WTC11 (cell line): ENCODE results near the gene GRIN2A. TPM values are rescaled to one million over a fixed set of nuclear protein-coding genes. Genes with fewer than 3 reads are reported as not detected.

ENCODE experiments used
- ATAC-seq: fragments of 200-7000 bp; cut with Tn5 transposase; 2 replicates; pipeline ENCODE4 v1.10.0; 2021; ENCODE audit warnings: mild to moderate bottlenecking, moderate library complexity
- CTCF ChIA-PET: fragments of 300-600 bp; sonication (Branson Sonifier 250); formaldehyde crosslinking; loops from one replicate; lab custom pipeline; 2021; ENCODE audit warnings: antibody characterized with exemption; lab: Charles Lee
- POLR2A ChIA-PET: fragments of 350-600 bp; sonication (Branson Sonifier 250); formaldehyde crosslinking; loops from one replicate; lab custom pipeline; 2021; ENCODE audit warnings: antibody characterized with exemption; lab: Charles Lee
- DNase-seq: peaks from one replicate; pipeline ENCODE4 v3.0.0; 2021; ENCODE audit warnings: low spot score
- H3K27ac Mint-ChIP-seq: 2 replicates; pipeline ENCODE4 v1.8.0; 2021; ENCODE audit warnings: mixed read lengths
- H3K27me3 Mint-ChIP-seq: 2 replicates; pipeline ENCODE4 v1.8.0; 2021; ENCODE audit warnings: low read depth, mild to moderate bottlenecking, moderate library complexity, mixed read lengths
- H3K36me3 Mint-ChIP-seq: 2 replicates; pipeline ENCODE4 v1.8.0; 2021; ENCODE audit warnings: mixed read lengths
- H3K4me1 Mint-ChIP-seq: 2 replicates; pipeline ENCODE4 v1.8.0; 2022; ENCODE audit warnings: mixed read lengths
- H3K4me3 Mint-ChIP-seq: 2 replicates; pipeline ENCODE4 v1.8.0; 2021; ENCODE audit warnings: mild to moderate bottlenecking, moderate library complexity, mixed read lengths
- H3K9me3 Mint-ChIP-seq: 2 replicates; pipeline ENCODE4 v1.8.0; 2021; ENCODE audit warnings: mixed read lengths
- CREB1 ChIP-seq: sonication (generic); formaldehyde crosslinking; IDR thresholded peaks from 2 replicates; pipeline ENCODE4 v1.8.0; 2023; ENCODE audit warnings: mild to moderate bottlenecking, missing genetic modification reagents
- CTCF ChIP-seq: fragments of 200-600 bp; IDR thresholded peaks from 2 replicates; pipeline ENCODE4 v1.8.0; 2022; ENCODE audit warnings: antibody characterized with exemption
- ESRRA ChIP-seq: sonication (generic); formaldehyde crosslinking; IDR thresholded peaks from 2 replicates; pipeline ENCODE4 v1.8.1; 2022; ENCODE audit warnings: mild to moderate bottlenecking, missing genetic modification reagents, borderline replicate concordance
- GRHL2 ChIP-seq: fragments of 250-450 bp; sonication (Bioruptor Pico); IDR thresholded peaks from 2 replicates; pipeline ENCODE4 v1.8.0; 2022; ENCODE audit warnings: mild to moderate bottlenecking, moderate library complexity; ENCODE audit not compliant: insufficient replicate concordance, severe bottlenecking
- GTF2I ChIP-seq: fragments of 250-450 bp; sonication (Bioruptor Pico); conservative IDR thresholded peaks from 2 replicates; pipeline ENCODE4 v1.4.0; 2021; ENCODE audit warnings: mild to moderate bottlenecking
- HMGXB4 ChIP-seq: sonication (generic); formaldehyde crosslinking; IDR thresholded peaks from 2 replicates; pipeline ENCODE4 v1.8.1; 2023; ENCODE audit warnings: mild to moderate bottlenecking, moderate library complexity, missing genetic modification reagents
- IRF1 ChIP-seq: sonication (generic); formaldehyde crosslinking; IDR thresholded peaks from 2 replicates; pipeline ENCODE4 v1.8.0; 2023; ENCODE audit warnings: missing genetic modification reagents
- JAZF1 ChIP-seq: fragments of 250-450 bp; sonication (Bioruptor Pico); IDR thresholded peaks from 2 replicates; pipeline ENCODE4 v1.9.0; 2021; ENCODE audit warnings: moderate library complexity, mild to moderate bottlenecking, inconsistent platforms
- MXD4 ChIP-seq: fragments of 250-450 bp; sonication (Bioruptor Pico); IDR thresholded peaks from 2 replicates; pipeline ENCODE4 v1.8.0; 2021; ENCODE audit warnings: mild to moderate bottlenecking, moderate library complexity, borderline replicate concordance
- NFATC4 ChIP-seq: fragments of 250-450 bp; sonication (Bioruptor Pico); IDR thresholded peaks from 2 replicates; pipeline ENCODE4 v1.9.0; 2021; ENCODE audit warnings: mild to moderate bottlenecking
- PRRX2 ChIP-seq: fragments of 250-450 bp; sonication (Bioruptor Pico); IDR thresholded peaks from 2 replicates; pipeline ENCODE4 v1.8.0; 2021; ENCODE audit warnings: mild to moderate bottlenecking
- RORB ChIP-seq: fragments of 250-450 bp; sonication (Bioruptor Pico); IDR thresholded peaks from 2 replicates; pipeline ENCODE4 v1.9.0; 2021; ENCODE audit warnings: mild to moderate bottlenecking
- SP1 ChIP-seq: sonication (generic); formaldehyde crosslinking; conservative IDR thresholded peaks from 2 replicates; pipeline ENCODE4 v1.8.1; 2022; ENCODE audit warnings: missing genetic modification reagents
- STAT6 ChIP-seq: sonication (generic); formaldehyde crosslinking; conservative IDR thresholded peaks from 2 replicates; pipeline ENCODE4 v1.8.1; 2023; ENCODE audit warnings: mild to moderate bottlenecking, low read depth, missing genetic modification reagents, moderate library complexity
- TP53 ChIP-seq: sonication (generic); formaldehyde crosslinking; IDR thresholded peaks from 2 replicates; pipeline ENCODE4 v1.8.1; 2023; ENCODE audit warnings: mild to moderate bottlenecking, missing genetic modification reagents
- ZNF263 ChIP-seq: sonication (generic); formaldehyde crosslinking; IDR thresholded peaks from 2 replicates; pipeline ENCODE4 v1.8.1; 2022; ENCODE audit warnings: low read depth, mild to moderate bottlenecking, moderate library complexity, missing genetic modification reagents
- ZNF396 ChIP-seq: fragments of 250-450 bp; sonication (Bioruptor Pico); IDR thresholded peaks from 2 replicates; pipeline ENCODE4 v1.8.0; 2021; ENCODE audit warnings: mild to moderate bottlenecking, moderate library complexity, borderline replicate concordance
- ZNF425 ChIP-seq: fragments of 250-450 bp; sonication (Bioruptor Pico); conservative IDR thresholded peaks from 2 replicates; pipeline ENCODE4 v1.9.0; 2021; ENCODE audit warnings: mild to moderate bottlenecking
- ZNF512 ChIP-seq: sonication (generic); formaldehyde crosslinking; IDR thresholded peaks from 2 replicates; pipeline ENCODE4 v1.8.1; 2022; ENCODE audit warnings: missing genetic modification reagents, borderline replicate concordance
- total RNA-seq: library from RNA; stranded (reverse); gene quantifications from 3 replicates; pipeline ENCODE4 v1.2.3, GENCODE V29; 2021

The GRIN2A gene
- total RNA-seq, 1 experiment from 2014 or later = 3.5 TPM

GRCh38 chr16:9898124-9898523 lies 284.1 kb downstream of the GRIN2A start:
- no peaks in the 10 kb centered on the region for H3K9me3 Mint-ChIP-seq
- POLR2A ChIA-PET = no interaction called here

GRCh38 chr16:9895817-9896216 lies 286.4 kb downstream of the GRIN2A start:
- POLR2A ChIA-PET = no interaction called here
- CTCF ChIA-PET = no interaction called here
- no peak for ATAC-seq

More at GRCh38 chr16:9898124-9898523, 284.1 kb downstream of the GRIN2A start:
- H3K27me3 Mint-ChIP-seq = no peaks in the 10 kb centered on the region; the same call in 1 of the 2 replicates
- CTCF ChIA-PET = no interaction called here
- no peak overlapping the region for H3K4me3 Mint-ChIP-seq
- H3K4me1 Mint-ChIP-seq = peaks cover 6% of the 10 kb centered on the region
- DNase-seq (no peak), ATAC-seq (no peak)
- H3K27ac Mint-ChIP-seq = no peak overlapping the region
- no peaks in the 10 kb centered on the region for H3K36me3 Mint-ChIP-seq
- TF ChIP-seq CREB1 (no peak), MXD4 (CRISPR knock-in tag) (no peak), ZNF263 (CRISPR knock-in tag) (no peak), GRHL2 (CRISPR knock-in tag) (no peak)

More at GRCh38 chr16:9895817-9896216, 286.4 kb downstream of the GRIN2A start:
- Mint-ChIP-seq H3K4me1 (peaks cover 10% of the 10 kb centered on the region), H3K27ac (no peak overlapping the region), H3K9me3 (no peaks in the 10 kb centered on the region), H3K27me3 (no peaks in the 10 kb centered on the region; the same call in 1 of the 2 replicates), H3K36me3 (no peaks in the 10 kb centered on the region), H3K4me3 (no peak overlapping the region)
- TF ChIP-seq ZNF396 (CRISPR knock-in tag) (no peak), SP1 (CRISPR knock-in tag) (no peak), CTCF (no peak), PRRX2 (CRISPR knock-in tag) (no peak), RORB (CRISPR knock-in tag) (no peak), HMGXB4 (CRISPR knock-in tag) (no peak), MXD4 (CRISPR knock-in tag) (no peak), NFATC4 (CRISPR knock-in tag) (no peak), IRF1 (CRISPR knock-in tag) (no peak), ESRRA (CRISPR knock-in tag) (no peak), JAZF1 (no peak), TP53 (CRISPR knock-in tag) (no peak), ZNF425 (CRISPR knock-in tag) (no peak), ZNF512 (CRISPR knock-in tag) (no peak), STAT6 (no peak), GTF2I (CRISPR knock-in tag) (no peak)
- DNase-seq = no peak
